A673 (cell line): ENCODE results near the gene RIN1. TPM values are rescaled to one million over a fixed set of nuclear protein-coding genes. Genes with fewer than 3 reads are reported as not detected.

Source experiments
- BruUV-seq: library from RNA; stranded (reverse); fragments of 400-500 nt; replicated peaks from 2 replicates; lab custom pipeline; 2021; lab: Mats Ljungman, UMichigan
- CTCF ChIA-PET: fragments of 300-600 bp; sonication (Branson Sonifier 250); formaldehyde crosslinking; loops from one replicate; lab custom pipeline; 2022; ENCODE audit warnings: antibody characterized with exemption; lab: Charles Lee
- POLR2A ChIA-PET: fragments of 300-600 bp; sonication (Branson Sonifier 250); formaldehyde crosslinking; loops from one replicate; lab custom pipeline; 2022; ENCODE audit warnings: antibody characterized with exemption; ENCODE audit not compliant: low non-redundant PET; lab: Charles Lee
- DNase-seq: peaks from one replicate; pipeline ENCODE4 v3.0.0-alpha.2; 2015; ENCODE audit warnings: low spot score
- H3K27ac ChIP-seq: fragments of 200-600 bp; sonication (generic); 2 replicates; pipeline ENCODE4 v1.5.1; 2016; ENCODE audit warnings: mixed run types, low read depth, mild to moderate bottlenecking, mixed read lengths, antibody characterized with exemption, low read length; ENCODE audit not compliant: poor library complexity, severe bottlenecking
- H3K27me3 ChIP-seq: fragments of 200-600 bp; sonication (generic); replicated peaks from 2 replicates; pipeline ENCODE4 v1.6.1; 2017; ENCODE audit warnings: mixed run types, low read depth, mild to moderate bottlenecking, mixed read lengths, antibody characterized with exemption, low read length; ENCODE audit not compliant: insufficient read depth, poor library complexity
- H3K36me3 ChIP-seq: fragments of 200-600 bp; sonication (generic); 2 replicates; pipeline ENCODE4 v1.6.1; 2016; ENCODE audit warnings: mixed run types, mild to moderate bottlenecking, mixed read lengths, antibody characterized with exemption, low read length; ENCODE audit not compliant: insufficient read depth, poor library complexity, severe bottlenecking
- H3K4me1 ChIP-seq: fragments of 200-600 bp; sonication (generic); 2 replicates; pipeline ENCODE4 v1.6.1; 2017; ENCODE audit warnings: mixed run types, mild to moderate bottlenecking, mixed read lengths, antibody characterized with exemption, low read length; ENCODE audit not compliant: insufficient read depth, poor library complexity, severe bottlenecking
- H3K4me3 ChIP-seq: fragments of 200-600 bp; sonication (generic); 2 replicates; pipeline ENCODE4 v1.5.1; 2016; ENCODE audit warnings: low read depth, mixed run types, mild to moderate bottlenecking, mixed read lengths, low read length; ENCODE audit not compliant: poor library complexity, severe bottlenecking
- H3K9me3 ChIP-seq: fragments of 200-600 bp; sonication (generic); 2 replicates; pipeline ENCODE4 v1.6.1; 2016; ENCODE audit warnings: mixed run types, low read depth, mild to moderate bottlenecking, mixed read lengths, antibody characterized with exemption, low read length; ENCODE audit not compliant: poor library complexity, severe bottlenecking
- CTCF ChIP-seq: fragments of 300-800, 200-600 bp; sonication (generic); conservative IDR thresholded peaks from 2 replicates; pipeline ENCODE4 v1.5.1; 2017; ENCODE audit warnings: low read depth, mild to moderate bottlenecking, antibody characterized with exemption, low read length, moderate library complexity, mixed read lengths
- EZH2 ChIP-seq: fragments of 200-600 bp; sonication (generic); IDR thresholded peaks from 2 replicates; pipeline ENCODE4 v1.6.1; 2017; ENCODE audit warnings: borderline replicate concordance, low read depth, mild to moderate bottlenecking, mixed read lengths, antibody characterized with exemption, low read length; ENCODE audit not compliant: poor library complexity, severe bottlenecking
- intact Hi-C: fragments of 100-400 bp; cut with micrococcal nuclease; formaldehyde crosslinking; loops from one replicate; pipeline ENCODE4 v1.10.0; 2022; ENCODE audit not compliant: unreplicated experiment
- total RNA-seq: library from RNA; stranded (reverse); gene quantifications from 2 replicates; pipeline ENCODE4 v1.2.3, GENCODE V29; 2021

The RIN1 gene
- total RNA-seq, 1 experiment from 2014 or later: 4.9 TPM

GRCh38 chr11:66291706-66292542 is 44.3 kb downstream of the RIN1 start, which contains the start of gene TMEM151A:
TMEM151A (plus strand) TSS chr11:66291894; CDS start chr11:66292014, 120 bp downstream.
- TF ChIP-seq EZH2: no peak
- H3K4me3 ChIP-seq: peak within 1 kb of the TSS; percentile 57
- no peaks in the 10 kb centered on the region for H3K9me3 ChIP-seq
- no peak for DNase-seq
- H3K27ac ChIP-seq: no peak within 1 kb of the TSS
- H3K36me3 ChIP-seq: no peaks in the 10 kb centered on the region
- ChIA-PET CTCF (interaction anchor here (0.6 kb wide), 2 partner anchors 37 to 82 kb away, joined by 3 to 5 read pairs; no protein-coding TSS in a partner anchor), POLR2A (no interaction called here)
- intact Hi-C loops: no loop called here
- no peaks in the 10 kb centered on the region for H3K27me3 ChIP-seq
- H3K4me1 ChIP-seq: peaks cover 19% of the 10 kb centered on the region
- no TSS peak for BruUV-seq

GRCh38 chr11:66291303-66291705 is 44.9 kb downstream of the RIN1 start:
- Histone ChIP-seq H3K4me1 (peaks cover 19% of the 10 kb centered on the region), H3K4me3 (peak overlapping the region; percentile 57), H3K27ac (no peak overlapping the region), H3K9me3 (no peaks in the 10 kb centered on the region), H3K27me3 (no peaks in the 10 kb centered on the region), H3K36me3 (no peaks in the 10 kb centered on the region)
- POLR2A ChIA-PET: no interaction called here
- BruUV-seq: no TSS peak
- TF ChIP-seq CTCF (no peak), EZH2 (no peak)
- CTCF ChIA-PET: interaction anchor here (0.6 kb wide), 2 partner anchors 37 to 83 kb away, joined by 3 to 5 read pairs; no protein-coding TSS in a partner anchor
- no peak for DNase-seq
- intact Hi-C loops: no loop called here

GRCh38 chr11:66290330-66290621 is 46.0 kb downstream of the RIN1 start:
- no peak for DNase-seq
- CTCF ChIA-PET: no interaction called here
- Histone ChIP-seq H3K27ac (no peak overlapping the region), H3K27me3 (no peaks in the 10 kb centered on the region), H3K4me3 (peak overlapping the region; percentile 77), H3K9me3 (no peaks in the 10 kb centered on the region), H3K4me1 (peaks cover 19% of the 10 kb centered on the region), H3K36me3 (no peaks in the 10 kb centered on the region)
- POLR2A ChIA-PET: no interaction called here
- TF ChIP-seq EZH2 (no peak), CTCF (no peak)
- intact Hi-C loops: no loop called here
- BruUV-seq: no TSS peak
